NK-92 treated with Interleukin-12 subunit alpha and Interleukin-12 subunit beta, amount 100 ng/mL, for 24 hours (cell line): ENCODE data around the gene FUT7.
"Not testable (repeated sequence)": the region's sequence is repeated elsewhere in the genome, so short reads cannot be mapped to it uniquely, and the experiment has no call there.

Experiments used
- DNase-seq: peaks from one replicate; lab custom pipeline; 2025; lab: John Stamatoyannopoulos, UW

FUT7 gene

DNA sequence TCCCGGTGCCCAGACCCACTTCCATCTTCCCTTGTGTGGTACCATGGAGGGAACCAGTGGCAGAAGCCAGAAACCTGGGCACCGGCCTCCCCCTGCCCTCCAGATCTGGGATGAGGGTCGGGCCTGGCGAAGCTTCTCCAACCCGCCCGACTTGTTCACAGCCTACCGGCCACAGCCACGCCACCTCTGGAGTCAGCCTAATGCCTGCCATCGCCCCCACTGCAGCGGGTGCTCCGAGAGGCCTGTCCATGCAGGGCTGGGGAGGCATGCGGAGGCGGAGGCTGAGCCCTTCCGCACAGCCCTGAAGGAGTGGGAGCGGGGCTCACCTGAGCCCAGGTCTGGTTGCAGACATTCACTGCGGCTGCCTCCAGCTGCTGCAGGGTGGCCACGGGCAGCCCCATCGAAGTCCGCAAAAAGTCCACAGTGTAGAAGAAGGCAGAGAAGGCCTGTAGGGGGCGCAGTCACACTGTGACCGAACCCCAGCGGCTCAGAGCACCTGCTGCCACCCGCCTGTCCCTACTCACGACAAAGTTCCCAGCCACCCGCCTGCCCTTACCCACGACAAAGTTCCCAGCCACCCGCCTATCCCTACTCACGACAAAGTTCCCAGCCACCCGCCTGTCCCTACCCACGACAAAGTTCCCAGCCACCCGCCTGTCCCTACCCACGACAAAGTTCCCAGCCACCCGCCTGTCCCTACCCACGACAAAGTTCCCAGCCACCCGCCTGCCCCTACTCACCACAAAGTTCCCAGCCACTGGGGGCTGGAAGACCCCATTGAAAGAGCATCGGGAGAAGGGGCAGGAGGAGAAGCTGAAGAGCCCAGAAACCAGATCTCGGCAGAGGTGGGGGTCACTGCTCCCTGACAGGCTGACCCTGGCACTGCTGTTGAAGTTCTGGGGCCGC is 17.9 kb upstream of the FUT7 start:
- no peak for DNase-seq

DNA sequence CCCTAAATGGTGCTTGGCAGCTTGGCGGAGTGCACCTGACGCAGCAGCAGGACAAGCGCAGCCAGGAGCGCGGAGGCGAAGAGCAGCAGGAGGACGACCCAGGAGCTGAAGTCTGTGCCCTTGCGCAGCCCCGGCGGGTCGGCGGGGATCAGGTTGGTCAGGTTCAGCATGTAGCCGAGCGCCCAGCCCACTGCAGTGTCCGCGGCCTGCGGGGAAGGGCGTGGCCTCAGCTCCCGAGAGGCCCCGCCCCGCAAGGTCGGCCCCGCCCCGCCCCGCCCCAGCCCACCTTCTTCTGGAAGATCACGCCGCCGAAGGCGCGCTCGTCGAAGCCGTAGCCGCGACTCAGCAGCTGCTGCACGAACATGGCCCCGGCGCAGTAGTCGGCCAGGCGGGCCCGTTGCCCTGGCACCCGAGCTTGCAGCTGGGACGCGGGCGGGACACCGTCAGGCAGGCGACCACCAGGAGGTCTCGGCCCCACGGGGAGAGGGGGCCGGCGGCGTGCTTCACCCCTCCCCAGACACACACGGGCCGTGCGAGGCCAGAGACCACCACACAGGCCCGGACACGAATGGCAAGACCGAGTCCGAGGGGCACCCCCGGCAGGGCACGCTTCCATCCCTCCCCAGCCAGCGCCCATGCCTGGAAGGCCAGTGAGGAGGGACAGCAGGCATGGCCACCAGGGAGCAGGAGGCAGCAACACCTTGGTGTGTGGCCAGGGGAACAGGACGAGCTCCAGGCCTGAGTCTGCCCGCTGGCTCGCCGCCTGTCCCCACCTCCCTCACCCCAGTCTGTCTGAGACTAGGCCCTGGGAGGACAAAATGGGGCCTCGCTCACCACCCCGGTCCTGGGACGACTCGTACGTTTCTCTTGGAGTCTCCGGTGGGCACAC is 17.0 kb upstream of the FUT7 start:
- DNase-seq, result no peak

DNA sequence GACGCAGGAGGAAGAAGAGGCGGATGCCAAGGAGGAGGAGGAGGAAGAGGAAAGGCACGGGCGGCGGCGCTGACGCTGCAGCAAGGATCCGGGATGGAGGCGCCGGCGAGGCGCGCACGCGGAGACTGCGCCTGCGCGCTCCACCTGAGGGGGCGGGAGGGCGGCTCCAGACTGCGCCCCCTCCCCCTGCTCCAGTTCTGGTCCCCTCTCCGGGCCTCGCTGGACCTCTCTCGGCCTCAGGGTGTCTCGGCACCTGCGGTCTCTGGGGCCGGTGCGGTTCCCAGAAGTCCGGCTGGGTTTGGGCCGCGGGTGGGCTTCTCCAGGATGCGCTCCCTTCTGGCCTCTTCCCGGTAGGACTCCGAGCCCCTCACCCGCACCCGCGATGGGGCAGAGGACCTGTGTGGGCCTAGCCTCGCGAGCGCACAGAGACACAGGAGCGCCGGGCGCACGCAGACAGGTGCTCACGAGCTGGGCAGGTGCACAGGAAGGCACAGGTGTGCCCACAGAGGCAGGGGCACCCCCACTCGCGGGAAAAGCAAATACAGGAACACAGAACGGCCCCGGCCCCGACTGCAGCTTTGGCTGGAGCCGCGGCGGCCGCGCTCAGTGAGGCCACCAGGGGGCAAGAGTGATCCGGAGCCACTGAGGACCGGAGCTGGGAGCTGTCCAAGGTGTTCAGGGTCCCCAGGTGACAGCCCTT is 14.3 kb upstream of the FUT7 start, which contains the start of gene NPDC1:
Gene NPDC1, minus strand, starts transcription at position 90 of the 700 bp plus-strand sequence. CDS start 188 bp downstream, outside the sequence.
- peak; percentile 51 for DNase-seq

DNA sequence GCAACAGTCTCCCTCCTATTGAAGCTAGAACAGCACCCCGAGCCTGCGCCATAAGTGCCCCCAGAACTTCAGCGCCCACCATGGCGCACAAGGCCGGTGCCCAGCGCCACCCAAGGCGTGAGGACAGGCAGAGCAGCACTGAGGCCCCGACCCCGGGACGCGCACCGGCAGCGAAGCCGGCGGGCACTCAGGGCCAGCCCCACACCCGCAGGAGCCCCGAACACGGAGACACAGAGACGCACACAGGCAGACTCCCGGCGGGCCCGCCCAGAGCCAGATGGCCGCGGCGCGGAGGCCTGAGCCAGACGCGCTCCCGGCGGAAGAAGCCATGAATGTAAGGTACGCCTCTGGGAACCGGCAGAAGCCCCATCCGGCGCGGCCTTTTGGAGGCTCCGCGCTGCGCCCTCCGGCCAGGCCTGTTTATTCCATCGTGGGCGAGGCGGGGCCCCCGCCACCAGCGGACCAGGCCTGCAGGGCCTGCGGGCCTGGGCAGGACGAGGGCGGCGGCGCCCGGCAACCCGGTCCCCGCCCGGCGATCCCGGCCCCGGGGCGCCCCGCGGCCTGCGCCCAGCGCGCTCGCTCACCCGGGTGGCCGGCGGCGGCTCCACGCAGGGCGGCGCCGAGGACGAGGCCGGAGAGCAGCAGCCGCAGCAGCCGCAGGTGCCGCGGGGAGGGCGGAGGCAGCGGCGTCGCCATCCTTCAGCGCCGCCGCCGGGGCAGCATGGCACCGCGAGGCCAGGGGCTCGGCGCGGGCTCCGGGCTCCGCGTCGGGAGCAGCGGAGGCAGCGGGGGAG is 13.6 kb upstream of the FUT7 start:
- DNase-seq, result no peak

DNA sequence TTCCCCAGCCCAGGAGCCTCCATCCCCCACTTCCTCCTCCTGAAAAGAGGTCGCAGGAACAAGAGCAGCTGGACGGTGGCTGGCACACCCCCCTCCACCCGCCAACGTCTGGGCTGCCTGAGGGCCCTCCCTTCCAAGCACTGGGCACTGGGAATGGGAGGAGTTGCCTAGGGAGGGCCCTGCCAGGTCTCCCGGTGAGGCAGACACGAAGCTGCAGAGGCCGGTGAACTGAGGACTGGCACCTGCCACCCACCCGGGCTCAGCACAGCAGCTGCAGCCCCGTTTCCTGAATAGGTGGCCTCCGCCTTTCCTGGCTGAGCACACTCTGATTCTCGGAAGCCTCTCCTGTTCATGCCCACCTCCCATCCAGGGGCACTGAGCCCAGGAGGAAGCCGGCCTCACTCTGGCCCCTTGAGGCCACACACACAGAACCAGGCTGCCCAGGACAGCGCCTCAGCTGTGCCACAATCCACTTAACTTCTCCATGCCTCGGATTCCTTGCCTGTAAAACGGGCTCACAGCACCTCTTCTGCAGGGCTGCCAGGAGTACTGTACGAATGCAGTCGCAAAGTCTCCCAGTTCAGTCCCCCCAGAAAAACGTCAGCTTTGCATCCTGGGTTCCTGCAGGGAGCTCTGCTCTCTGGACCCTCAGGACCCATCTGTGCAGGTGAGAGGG is 12.8 kb upstream of the FUT7 start:
- no peak for DNase-seq

DNA sequence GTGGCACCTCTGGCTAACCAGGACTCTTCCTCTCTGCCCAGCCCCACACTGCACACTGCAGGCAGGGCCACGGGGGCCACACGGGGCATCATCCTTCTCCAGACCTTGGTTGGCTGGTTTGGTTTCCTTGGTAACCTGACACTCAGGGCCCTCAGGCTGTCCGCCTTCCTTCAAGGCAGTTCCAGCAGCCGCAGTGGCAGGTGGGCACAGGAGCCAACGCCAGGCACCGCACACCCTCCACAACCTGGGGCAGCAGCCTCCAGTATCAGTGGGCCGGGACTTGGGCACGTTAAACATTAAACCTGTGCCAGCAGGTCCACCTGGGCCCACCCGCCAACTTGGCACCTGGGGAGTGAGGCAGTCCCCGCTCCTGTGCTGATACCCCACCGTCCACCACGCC is 12.1 kb upstream of the FUT7 start:
- DNase-seq, result no peak

DNA sequence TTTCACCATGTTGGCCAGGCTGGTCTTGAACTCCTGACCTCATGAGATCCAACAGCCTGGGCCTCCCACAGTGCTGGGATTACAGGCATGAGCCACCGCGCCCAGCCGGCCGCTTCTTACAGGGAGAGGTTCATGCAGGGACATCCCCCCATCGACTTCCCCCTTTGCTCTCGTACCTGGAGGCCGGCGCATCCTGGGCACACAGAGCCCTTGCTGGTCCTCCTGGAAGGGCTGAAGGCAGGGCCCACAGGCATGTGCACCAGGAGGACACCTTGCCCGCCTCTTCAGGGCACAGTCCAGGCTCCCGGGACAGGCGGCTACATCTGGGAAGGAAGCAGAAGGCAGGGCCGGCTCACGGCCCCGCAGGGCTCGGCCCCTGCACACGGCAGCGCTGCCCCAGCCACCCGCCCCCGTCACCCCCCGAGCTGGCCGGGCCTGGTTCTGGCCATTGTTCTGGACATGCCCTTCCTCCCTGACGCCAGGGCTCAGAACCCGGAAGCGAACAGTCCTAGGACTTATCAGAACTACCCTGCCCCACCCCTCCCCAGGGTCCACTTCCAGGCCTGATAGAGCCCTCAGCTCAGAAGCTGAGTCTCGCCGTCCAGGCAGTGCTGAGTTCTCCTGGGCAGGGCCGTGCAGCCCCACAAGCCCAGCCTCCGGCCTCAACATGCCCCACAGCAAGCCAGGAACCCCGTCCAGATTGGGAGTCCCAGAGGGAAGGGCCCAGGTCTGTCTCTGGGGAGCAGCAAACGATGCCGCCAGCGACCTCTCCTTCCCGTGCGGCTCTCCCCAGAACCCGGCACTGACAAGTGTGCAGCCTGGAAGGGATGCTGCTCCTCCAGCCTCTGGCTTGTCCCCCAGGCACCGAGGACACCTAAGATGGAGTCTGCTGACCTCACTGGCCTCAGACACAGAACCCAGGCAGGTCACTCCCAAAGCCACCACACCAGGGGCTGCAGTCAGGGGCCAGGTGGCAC is 11.2 kb upstream of the FUT7 start:
- DNase-seq, result no peak

DNA sequence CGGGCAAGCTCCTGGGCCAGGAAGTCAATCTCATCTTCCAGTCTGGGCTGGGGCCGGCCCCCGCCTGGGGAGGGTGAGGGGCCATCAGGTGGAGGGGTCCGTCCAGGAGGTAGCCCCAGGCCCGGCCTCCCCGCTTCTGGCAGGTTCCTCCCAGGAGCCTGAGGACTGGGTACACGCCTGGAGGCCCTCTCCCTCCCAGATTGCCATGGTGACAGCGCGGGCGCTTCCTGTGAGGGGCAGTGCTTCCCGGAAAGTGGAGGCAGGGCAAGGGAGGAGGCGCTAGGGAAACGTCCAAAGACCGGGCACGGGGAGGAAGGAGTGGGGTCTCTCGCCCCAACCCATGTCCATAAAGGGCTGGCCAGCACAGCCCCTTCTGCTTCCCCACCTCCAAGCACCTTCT is 9.2 kb upstream of the FUT7 start:
- DNase-seq, result no peak

DNA sequence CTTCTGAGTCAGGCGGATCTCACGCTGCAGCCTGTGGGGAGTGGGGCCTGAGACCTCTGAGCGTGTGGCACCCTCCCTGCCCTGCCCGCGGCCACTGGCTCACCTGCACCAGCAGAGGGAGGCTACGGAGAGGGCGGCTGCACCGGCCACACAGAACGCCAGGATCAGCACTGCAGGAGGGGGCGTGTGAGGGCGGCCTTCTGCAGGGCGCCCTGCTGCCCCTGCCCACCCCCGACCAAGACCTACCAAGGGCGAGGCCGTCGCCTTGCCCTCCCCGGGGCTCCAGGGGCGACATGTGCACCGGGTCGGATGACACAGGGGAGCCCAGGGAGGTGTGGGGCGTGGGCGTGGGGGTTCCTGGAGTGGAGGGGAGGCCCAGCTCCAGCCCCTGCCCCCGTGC is 8.7 kb upstream of the FUT7 start:
- no peak for DNase-seq

DNA sequence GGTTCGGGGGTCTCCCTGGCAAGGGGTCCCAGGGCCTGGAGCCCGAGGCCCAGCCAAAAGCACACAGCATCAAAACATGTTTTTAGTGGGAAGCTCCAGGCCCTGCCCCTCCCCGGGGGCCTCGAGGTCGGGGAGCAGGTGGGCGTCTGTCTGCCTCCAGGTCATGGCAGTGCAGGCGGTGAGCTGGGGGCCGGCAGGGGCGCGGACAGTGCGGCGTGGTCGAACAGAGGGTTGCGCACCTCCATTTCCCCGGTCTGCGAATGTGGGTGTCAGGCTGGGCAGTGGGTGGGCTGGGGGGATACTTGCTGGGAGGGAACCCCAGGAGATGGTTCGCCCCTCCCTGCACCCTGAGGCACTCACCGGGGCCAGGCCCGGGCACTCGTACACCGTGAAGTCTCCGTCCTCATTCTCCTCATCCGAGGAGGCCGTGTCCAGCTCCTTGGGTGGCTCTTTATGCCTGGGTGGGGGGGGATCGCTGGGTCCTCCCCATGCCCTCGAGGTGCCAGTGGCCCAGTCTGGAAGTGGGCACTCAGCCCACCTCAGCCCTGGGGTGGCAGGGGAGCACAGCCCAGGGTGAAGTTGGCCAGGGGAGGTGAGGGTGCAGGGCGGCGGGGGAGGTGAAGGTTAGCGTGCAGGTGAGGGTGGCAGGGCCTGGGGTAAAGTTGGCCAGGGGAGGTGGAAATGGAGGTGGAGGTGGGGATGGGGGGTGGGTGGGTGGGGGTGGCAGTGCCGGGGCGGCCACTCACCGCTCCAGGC is 7.9 kb upstream of the FUT7 start:
- no peak for DNase-seq

DNA sequence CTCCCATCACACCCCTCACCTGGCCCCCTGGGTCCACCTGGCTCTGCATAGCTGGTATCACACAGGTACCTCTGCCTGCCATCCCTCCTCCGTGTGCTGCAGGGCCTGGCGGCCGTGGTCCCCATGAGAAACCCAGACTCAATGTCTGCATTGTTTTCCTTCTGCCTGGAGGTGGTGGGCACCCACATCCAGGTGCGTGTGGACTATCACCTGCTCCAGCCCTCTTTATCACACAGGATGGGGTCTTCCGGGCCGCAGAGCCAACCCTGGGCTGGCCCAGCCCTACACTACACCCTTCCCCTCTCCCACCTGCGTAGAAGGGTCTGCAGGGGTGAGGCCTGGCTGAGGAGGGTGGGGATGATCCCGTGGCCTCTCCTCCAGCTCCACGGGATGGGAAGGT is 7.0 kb upstream of the FUT7 start:
- no peak for DNase-seq

DNA sequence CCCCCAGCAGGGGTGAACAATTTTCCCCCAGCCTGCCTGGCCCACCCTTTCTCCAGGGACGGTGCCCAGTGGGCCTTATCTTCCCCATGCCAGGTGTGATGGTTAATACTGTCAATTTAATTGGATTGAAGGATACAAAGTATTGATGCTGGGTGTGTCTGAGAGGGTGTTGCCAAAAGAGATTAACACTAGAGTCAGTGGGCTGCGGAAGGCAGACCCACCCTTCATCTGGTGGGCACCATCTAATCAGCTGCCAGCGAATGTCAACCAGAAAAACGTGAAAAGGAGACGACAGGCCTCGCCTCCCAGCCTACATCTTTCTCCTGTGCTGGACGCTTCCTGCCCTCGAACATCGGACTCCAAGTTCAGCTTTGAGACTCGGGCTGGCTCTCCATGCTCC is 5.6 kb upstream of the FUT7 start:
- no peak for DNase-seq

DNA sequence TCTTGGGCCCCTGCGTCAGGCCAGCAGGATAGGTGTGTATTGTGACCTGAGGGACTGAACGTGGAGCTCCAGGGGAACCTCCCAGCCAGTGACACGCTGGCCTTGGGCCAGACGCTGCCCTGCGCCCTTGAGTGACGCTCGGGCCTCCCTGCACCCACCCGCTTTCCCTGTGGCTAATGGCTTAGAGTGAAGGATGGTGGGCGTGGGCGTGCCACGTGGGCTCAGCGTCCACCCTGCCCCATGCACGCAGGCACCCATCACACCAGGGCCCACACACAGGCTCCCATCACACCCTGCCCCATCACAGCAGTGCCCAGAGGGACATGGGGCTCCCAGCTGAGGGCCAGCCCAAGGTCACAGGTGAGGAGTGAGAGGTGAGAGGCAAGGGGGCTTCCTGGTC is 5.1 kb upstream of the FUT7 start:
- no peak for DNase-seq

DNA sequence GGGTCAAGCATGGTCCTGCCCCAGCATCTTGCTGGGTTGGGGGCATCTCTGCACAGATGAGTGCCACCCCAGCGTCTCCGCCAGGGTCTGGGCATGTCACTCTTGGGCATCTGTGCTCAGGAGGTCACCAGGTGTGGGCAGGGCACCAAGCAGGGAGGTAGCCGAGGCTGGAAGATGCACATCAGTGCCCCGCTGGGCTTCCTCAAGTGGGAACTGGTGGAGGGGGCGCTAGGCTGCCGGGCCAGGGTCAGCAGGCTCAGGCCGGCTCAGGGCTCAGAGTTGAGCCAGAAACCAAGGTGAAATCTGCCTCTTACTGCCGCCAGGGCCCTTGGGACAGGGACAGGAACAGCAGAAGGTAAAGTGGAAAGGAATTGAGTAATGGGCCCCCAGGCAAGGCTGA is 4.0 kb upstream of the FUT7 start:
- no peak for DNase-seq

DNA sequence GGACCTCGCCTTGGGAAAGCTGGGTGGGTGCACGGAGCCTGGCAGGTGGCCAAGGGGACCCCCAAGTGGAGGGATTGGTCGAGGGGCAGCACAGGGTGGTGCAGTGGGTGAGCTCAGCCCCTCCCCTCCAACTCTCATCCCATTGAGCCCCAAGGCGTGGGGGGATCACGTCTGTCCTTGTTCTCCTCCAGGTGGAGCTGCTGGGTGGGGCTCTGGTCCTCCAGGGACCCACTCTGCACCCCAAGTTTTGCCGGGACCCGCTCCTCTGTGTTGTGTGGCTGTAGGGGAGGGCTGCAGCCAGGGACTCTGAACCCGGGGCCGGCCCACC is 3.6 kb upstream of the FUT7 start:
- DNase-seq, result no peak

DNA sequence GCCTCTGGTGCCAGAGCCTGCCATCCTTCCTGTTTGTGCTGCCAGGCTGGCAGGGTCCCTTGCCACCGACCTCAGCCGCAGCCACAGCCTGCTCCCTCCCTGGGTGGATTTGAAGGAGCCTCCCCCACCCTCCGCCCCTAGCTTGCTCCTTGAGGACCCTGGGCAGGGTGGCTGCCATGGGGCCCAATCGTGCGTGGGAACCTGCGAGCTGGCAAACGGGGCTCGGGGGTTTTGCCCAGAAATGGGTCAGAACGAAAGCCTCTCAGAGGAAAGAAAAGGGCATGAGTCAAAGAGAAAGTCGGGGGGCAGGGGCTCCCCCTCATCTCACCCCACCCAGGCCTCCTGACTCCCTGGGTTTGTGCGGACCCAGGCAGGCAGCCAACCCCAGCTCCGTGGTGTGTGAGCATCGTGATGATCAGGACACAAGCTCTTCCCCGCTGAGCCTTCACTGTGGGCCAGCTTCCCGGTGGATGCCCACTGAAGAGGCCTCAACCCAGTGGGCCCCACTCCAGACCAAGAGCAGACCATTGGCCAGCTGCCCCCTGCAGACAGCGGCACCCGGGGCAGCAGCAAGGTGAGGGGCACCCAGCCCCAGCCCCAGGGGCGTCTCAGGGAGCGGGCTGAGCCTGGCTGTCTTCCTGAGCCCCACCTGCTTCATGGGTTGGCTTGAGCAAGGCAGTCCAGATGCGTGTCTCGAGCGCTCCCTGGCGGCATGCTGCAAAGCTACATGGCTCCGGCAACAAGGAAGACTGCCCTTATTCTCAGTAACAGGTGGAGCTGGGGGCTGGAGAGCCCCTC is 3.0 kb upstream of the FUT7 start:
- DNase-seq, result peak; percentile 68

DNA sequence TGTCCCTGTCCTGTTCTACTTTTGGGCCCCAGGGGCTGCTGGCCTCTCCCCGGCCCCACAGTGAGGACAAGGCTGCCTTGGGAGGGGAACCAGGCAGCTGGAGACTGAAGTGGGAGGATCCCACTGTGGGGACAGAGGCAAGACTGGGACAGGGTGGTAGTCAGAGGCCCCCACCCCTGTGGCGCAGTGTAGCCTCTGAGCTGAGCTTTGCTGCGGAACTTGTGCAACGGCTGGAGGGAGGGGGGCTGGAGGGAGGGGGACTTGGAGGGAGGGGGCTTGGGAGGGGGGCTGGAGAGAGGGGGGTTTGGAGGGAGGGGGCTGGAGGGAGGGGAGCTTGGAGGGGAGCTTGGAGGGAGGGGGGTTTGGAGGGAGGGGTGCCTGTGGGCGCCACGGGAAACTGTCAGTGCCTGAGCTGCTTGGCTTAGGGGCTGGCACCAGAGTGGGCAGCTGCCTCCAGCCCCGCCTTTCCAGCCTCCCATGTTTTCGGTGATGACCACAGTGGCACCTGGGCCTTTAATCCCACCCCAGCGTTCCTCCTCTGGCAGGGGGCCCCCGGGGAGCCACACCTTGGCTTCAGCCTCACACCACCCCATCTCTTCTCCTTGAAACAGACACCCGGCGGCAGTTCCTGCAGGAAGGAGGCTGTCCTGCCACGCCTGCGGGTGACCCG is 2.3 kb upstream of the FUT7 start:
- no peak for DNase-seq

DNA sequence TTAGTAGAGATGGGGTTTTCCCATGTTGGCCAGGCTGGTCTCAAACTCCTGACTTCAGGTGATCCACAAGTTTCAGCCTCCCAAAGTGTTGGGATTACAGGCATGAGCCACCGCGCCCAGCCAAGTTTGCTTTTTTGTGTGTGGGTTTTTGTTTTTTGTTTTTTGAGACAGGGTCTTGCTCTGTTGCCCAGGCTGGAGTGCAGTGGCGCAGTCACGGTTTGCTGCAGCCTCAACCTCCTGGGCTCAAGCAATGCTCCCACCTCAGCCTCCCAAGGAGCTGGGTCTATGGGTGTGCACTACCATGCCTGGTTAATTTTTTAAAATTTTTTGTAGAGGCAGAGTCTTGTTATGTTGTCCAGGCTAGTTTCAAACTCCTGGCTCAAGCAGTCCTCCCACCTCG is 1.6 kb upstream of the FUT7 start:
- not testable (repeated sequence) for DNase-seq
